Transverse colon (tissue), 4 donors: ENCODE data around the gene INTS7. TPM values are rescaled to one million over a fixed set of nuclear protein-coding genes. Genes with fewer than 3 reads are reported as not detected.
"Not testable (repeated sequence)": the region's sequence is repeated elsewhere in the genome, so short reads cannot be mapped to it uniquely, and the experiment has no call there.

ENCODE experiments used
- DNase-seq: peaks from one replicate; pipeline ENCODE4 v3.0.0-alpha.2; 2019
- H3K27ac ChIP-seq, 4 donors: fragments of 200-600 bp; sonication (generic); 2 replicates each; pipeline ENCODE4 v1.5.1; 2016 to 2018; ENCODE audit warnings: inconsistent platforms in 4 of 4
- H3K27me3 ChIP-seq: fragments of 200-600 bp; sonication (generic); 2 replicates; pipeline ENCODE4 v1.5.1; 2017; ENCODE audit warnings: inconsistent platforms
- H3K36me3 ChIP-seq, 4 donors: fragments of 200-600 bp; sonication (generic); 2 replicates each; pipeline ENCODE4 v1.5.1; 2017 to 2019; ENCODE audit warnings: inconsistent platforms in 4 of 4
- H3K4me1 ChIP-seq, 4 donors: fragments of 200-600 bp; sonication (generic); 2 replicates each; pipeline ENCODE4 v1.5.1; 2017 to 2020; ENCODE audit warnings: inconsistent platforms in 4 of 4
- H3K4me3 ChIP-seq, 4 donors: fragments of 200-600 bp; sonication (generic); 1 replicate in 1 of 4; 2 replicates in 3 of 4; pipeline versions ENCODE4 v1.5.1 to v1.6.1; 2017 to 2019; ENCODE audit warnings: inconsistent platforms in 4 of 4
- H3K9me3 ChIP-seq, 2 donors: fragments of 200-600 bp; sonication (generic); 2 replicates each; pipeline ENCODE4 v1.5.1; 2017 to 2019; ENCODE audit warnings: inconsistent platforms in 2 of 2
- CTCF ChIP-seq, 5 experiments: fragments of 200-600 bp in 3 of 5; fragments of 450-650 bp in 2 of 5; sonication (generic) in 3 of 5; IDR thresholded peaks; 1 replicate in 2 of 5; 2 replicates in 3 of 5; pipeline ENCODE4 v1.5.1; 2016 to 2017; ENCODE audit warnings: antibody characterized with exemption in 5 of 5, inconsistent platforms in 3 of 5, mild to moderate bottlenecking in 2 of 5, moderate library complexity in 1 of 5
- EP300 ChIP-seq: sonication (generic); formaldehyde crosslinking; IDR thresholded peaks from one replicate; pipeline ENCODE4 v1.6.1; 2017; ENCODE audit warnings: antibody characterized with exemption, low read depth
- POLR2A ChIP-seq: fragments of 450-650 bp; IDR thresholded peaks from one replicate; pipeline ENCODE4 v1.6.1; 2016; ENCODE audit warnings: antibody characterized with exemption, mild to moderate bottlenecking, moderate library complexity
- POLR2AphosphoS5 ChIP-seq, 3 donors: sonication (generic); formaldehyde crosslinking; IDR thresholded peaks; one replicate each; pipeline ENCODE4 v1.6.1; 2016; ENCODE audit warnings: antibody characterized with exemption in 3 of 3
- WGBS, 2 donors: methylation state at CpG; one replicate each; pipeline ENCODE4 v1.1.5; 2018; ENCODE audit warnings: low coverage in 1 of 2; 5-methylcytosine and 5-hydroxymethylcytosine counted together
- in situ Hi-C, 4 donors: fragments of 200-750 bp; cut with MboI; loops; one replicate each; pipeline versions ENCODE4 v1.15.0 to v1.15.1; 2017; ENCODE audit warnings: low sequenced_read_pairs in 3 of 4, low pct_ligation_motif_present in 1 of 4, low pct_unique_long_range_greater_than_20kb in 1 of 4
- intact Hi-C: fragments of 100-400 bp; cut with DNase I; formaldehyde crosslinking; loops from one replicate; pipeline ENCODE4 v1.15.1; 2023; ENCODE audit warnings: low total_unique reads
- total RNA-seq, 4 donors: library from RNA; depleted of rRNA; stranded (reverse); fragments of >200 nt; gene quantifications; one replicate each; pipeline ENCODE4 v1.1.0, GENCODE V29; 2016

INTS7 gene
- total RNA-seq, 4 donors from 2014 or later = 7.1 to 10.0 (median 9.5) TPM

DNA sequence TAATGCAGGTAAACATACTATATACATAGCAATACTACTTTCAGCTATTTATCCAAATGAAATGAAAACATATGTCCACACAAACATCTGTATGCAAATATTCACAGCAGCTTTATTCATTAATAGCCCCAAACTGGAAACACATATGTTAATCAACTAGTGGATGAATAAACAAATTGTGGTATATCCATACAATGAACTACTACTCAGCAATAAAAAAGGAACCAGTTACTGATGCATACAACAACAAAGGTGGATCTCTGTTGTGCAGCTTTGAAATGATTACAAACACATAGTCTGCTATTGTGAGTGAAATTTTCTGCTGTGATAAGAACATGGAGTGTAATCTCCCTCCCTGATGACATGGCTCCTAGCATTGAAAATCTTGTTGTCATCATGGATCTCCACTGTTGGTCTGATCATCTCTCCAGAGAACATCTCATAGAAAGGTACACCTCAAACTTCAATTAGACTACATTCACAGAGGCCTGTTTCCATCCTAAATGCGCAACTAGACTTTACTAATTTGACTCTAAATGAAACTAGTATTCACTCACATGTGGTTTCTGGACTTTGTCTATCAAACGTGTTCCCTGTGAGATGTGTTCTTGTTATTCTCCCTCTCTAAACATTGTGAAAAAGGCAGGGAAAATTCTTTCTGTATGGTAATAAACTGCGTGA, 10.7 kb downstream of the INTS7 start:
- Histone ChIP-seq H3K4me3 (no peak overlapping the region), H3K27me3 (no peaks in the 10 kb centered on the region), H3K9me3 (no peaks in the 10 kb centered on the region), H3K4me1 (no peaks in the 10 kb centered on the region), H3K36me3 (no peaks in the 10 kb centered on the region), H3K27ac (no peak overlapping the region)
- intact Hi-C loops = no loop called here
- in situ Hi-C loops = no loop called here
- no peak for DNase-seq
- TF ChIP-seq EP300 (no peak), CTCF (IDR thresholded peaks at IDR 0.05) (no peak), POLR2AphosphoS5 (IDR thresholded peaks at IDR 0.05) (no peak)
- 73 to 90% methylated on average over 3 of the region's 3 CpGs for WGBS, 2 donors

DNA sequence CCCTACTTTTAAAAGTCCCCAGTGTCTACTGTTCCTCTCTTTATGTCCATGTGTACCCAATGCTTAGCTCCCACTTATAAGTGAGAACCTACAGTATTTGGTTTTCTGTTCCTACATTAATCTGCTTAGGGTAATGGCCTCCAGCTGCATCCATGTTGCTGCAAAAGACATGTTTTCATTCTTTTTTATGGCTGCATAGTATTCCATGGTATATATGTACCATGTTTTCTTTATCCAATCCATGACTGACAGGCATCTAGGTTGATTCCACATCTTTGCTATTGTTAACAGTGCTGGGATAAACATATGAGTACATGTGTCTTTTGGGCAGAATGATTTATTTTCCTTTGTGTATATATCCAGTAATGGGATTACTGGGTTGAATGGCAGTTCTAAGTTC, 12.4 kb downstream of the INTS7 start:
- in situ Hi-C loops, H3K27me3 ChIP-seq, H3K9me3 ChIP-seq, DNase-seq, H3K4me3 ChIP-seq, H3K36me3 ChIP-seq, H3K27ac ChIP-seq, H3K4me1 ChIP-seq, intact Hi-C loops: not testable (repeated sequence)

- no peak for TF ChIP-seq POLR2AphosphoS5 (IDR thresholded peaks at IDR 0.05)
- TF ChIP-seq CTCF (IDR thresholded peaks at IDR 0.05) = no peak
- no peak for TF ChIP-seq EP300
- TF ChIP-seq POLR2A = no peak
- no peaks in the 10 kb centered on the region for H3K4me1 ChIP-seq
- peaks cover 0 to 6% (median 0%) of the 10 kb centered on the region in 4 donors for H3K36me3 ChIP-seq
- intact Hi-C loops (no loop called here), in situ Hi-C loops (no loop called here)
- H3K4me3 ChIP-seq = no peak overlapping the region
- no peak overlapping the region for H3K27ac ChIP-seq
- 96 to 100% methylated on average over 2 of the region's 2 CpGs for WGBS, 2 donors
- DNase-seq = no peak
- no peaks in the 10 kb centered on the region for H3K27me3 ChIP-seq
- no peaks in the 10 kb centered on the region for H3K9me3 ChIP-seq
Observed at GRCh38 chr1:212021563-212021962, 13.8 kb downstream of the INTS7 start.

DNA sequence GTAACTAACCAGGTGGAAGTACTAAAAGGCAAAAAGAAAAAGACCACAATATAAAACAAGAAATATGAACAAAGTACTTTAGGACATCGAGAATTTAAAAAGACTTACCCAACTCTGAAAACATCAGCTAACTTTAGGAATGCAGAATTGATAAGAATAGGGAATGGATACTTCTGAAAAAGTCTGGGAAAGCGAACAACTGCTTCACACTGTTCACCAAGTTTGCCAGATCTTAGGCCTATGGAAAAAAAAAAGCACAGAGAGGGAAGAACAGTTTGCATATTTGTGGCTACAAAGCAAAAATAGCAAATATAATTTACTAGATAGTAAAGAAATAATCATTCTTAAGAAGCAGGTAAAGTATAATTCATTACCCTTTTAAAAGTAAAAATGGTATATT, 14.4 kb downstream of the INTS7 start:
- H3K27ac ChIP-seq = no peak overlapping the region
- H3K27me3 ChIP-seq = no peaks in the 10 kb centered on the region
- H3K9me3 ChIP-seq = no peaks in the 10 kb centered on the region
- H3K36me3 ChIP-seq = peaks cover 0 to 6% (median under 1%) of the 10 kb centered on the region in 4 donors
- TF ChIP-seq POLR2A = no peak
- no peak for TF ChIP-seq CTCF (IDR thresholded peaks at IDR 0.05)
- TF ChIP-seq EP300 = no peak
- TF ChIP-seq POLR2AphosphoS5 (IDR thresholded peaks at IDR 0.05) = no peak
- no peaks in the 10 kb centered on the region for H3K4me1 ChIP-seq
- intact Hi-C loops = no loop called here
- no peak for DNase-seq
- no peak overlapping the region for H3K4me3 ChIP-seq
- 83 to 96% methylated on average over 2 of the region's 2 CpGs for WGBS, 2 donors
- in situ Hi-C loops = no loop called here

DNA sequence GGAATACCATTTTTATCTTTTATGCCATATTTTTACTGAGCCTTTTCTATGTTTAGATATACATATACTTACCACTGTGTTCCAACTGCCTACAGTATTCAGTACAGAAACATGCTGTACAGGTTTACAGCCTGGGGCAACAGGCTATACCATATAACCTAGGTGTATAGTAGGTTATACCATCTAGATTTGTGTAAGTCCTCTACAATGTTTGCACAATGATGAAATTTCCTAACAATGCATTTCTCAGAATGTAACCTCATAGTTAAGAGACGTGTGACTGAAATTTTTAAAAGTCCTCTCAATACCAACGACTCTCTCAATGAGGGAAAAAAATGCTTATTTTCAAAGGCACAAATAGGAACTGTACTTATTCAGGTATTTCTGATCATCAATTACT, 21.7 kb downstream of the INTS7 start:
- H3K9me3 ChIP-seq = no peaks in the 10 kb centered on the region
- H3K27me3 ChIP-seq = no peaks in the 10 kb centered on the region
- H3K4me1 ChIP-seq = no peaks in the 10 kb centered on the region
- H3K4me3 ChIP-seq = no peak overlapping the region
- peaks cover 0 to 4% (median 2%) of the 10 kb centered on the region in 4 donors for H3K36me3 ChIP-seq
- no peak for DNase-seq
- H3K27ac ChIP-seq = no peak overlapping the region
- WGBS, 2 donors = 88 to 96% methylated on average over 2 of the region's 2 CpGs
- intact Hi-C loops = no loop called here
- in situ Hi-C loops = no loop called here
- TF ChIP-seq POLR2A (no peak), CTCF (IDR thresholded peaks at IDR 0.05) (no peak), EP300 (no peak), POLR2AphosphoS5 (IDR thresholded peaks at IDR 0.05) (no peak)
